Fibroblast of mammary gland (primary cell): ENCODE data around the gene CFLAR.

Experiments
- DNase-seq: peaks from one replicate; pipeline ENCODE4 v3.0.0-alpha.2; 2010; ENCODE audit warnings: low read depth
- H3K4me3 ChIP-seq: 2 replicates; pipeline ENCODE4 v1.5.1; 2011; ENCODE audit warnings: low read depth, mild to moderate bottlenecking, low read length, moderate library complexity; ENCODE audit not compliant: control insufficient read depth
- TF ChIP-seq, protein P1 (sequence below): conservative IDR thresholded peaks from 2 replicates; pipeline ENCODE4 v1.5.1; 2011; ENCODE audit warnings: low read depth, low read length, inconsistent platforms; ENCODE audit not compliant: control insufficient read depth, insufficient read depth

CFLAR gene

DNA sequence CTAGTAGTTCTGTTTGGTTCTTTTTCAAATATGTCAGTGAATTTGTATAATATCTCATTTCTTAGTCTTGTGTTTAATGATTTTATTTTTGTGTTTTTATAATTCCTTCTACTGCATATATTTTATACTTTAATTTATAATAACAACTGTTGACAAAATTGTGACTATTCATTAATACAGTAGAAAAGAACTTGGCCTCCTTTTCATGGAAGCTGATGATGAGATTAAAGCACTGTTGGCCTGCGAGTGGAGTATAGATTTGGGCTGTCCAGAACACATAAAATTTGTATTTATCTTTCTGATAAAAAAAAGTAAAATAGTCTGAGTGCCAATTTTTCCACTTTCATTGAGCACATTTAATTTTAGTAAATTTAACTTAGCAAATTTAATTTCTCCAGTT lies 12.1 kb downstream of the CFLAR start:
- TF ChIP-seq, protein P1, sequence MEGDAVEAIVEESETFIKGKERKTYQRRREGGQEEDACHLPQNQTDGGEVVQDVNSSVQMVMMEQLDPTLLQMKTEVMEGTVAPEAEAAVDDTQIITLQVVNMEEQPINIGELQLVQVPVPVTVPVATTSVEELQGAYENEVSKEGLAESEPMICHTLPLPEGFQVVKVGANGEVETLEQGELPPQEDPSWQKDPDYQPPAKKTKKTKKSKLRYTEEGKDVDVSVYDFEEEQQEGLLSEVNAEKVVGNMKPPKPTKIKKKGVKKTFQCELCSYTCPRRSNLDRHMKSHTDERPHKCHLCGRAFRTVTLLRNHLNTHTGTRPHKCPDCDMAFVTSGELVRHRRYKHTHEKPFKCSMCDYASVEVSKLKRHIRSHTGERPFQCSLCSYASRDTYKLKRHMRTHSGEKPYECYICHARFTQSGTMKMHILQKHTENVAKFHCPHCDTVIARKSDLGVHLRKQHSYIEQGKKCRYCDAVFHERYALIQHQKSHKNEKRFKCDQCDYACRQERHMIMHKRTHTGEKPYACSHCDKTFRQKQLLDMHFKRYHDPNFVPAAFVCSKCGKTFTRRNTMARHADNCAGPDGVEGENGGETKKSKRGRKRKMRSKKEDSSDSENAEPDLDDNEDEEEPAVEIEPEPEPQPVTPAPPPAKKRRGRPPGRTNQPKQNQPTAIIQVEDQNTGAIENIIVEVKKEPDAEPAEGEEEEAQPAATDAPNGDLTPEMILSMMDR, result no peak
- DNase-seq, result no peak
- no peak overlapping the region for H3K4me3 ChIP-seq

GRCh38 chr2:201128933-201129505 lies 13.1 kb downstream of the CFLAR start:
- TF ChIP-seq, protein P1, result no peak
- no peak overlapping the region for H3K4me3 ChIP-seq
- peak; percentile 72 for DNase-seq

DNA sequence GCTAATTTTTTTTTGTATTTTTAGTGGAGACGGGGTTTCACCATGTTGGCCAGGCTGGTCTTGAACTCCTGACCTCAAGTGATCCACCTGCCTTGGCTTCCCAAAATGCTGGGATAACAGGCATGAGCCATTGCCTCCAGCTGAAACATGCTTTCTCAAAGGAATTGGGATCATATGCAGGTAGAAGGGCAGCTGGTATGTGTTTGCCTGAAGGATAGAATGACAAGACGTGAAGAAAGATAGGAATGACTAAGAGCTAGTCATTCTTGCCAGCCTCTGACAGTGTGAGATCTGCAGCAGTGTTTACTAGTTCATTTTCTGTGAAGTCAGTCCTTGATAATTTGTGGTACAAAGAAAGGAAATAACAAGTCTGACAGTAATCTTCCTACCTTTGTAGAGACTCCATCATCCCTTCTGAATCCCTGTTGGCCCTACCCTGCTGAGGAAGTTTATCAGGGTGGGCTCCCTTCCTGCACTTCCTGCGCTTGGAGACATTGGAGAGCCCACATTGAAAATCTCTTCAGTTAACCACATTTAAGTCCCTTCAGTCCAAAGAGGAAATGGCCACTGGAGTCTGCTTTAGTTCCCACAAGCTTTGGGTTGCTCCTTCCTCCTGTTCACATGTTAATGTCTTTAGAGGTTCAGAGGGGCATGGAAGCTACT lies 14.7 kb downstream of the CFLAR start:
- TF ChIP-seq, protein P1, result no peak
- DNase-seq, result peak; percentile 88
- no peak overlapping the region for H3K4me3 ChIP-seq

DNA sequence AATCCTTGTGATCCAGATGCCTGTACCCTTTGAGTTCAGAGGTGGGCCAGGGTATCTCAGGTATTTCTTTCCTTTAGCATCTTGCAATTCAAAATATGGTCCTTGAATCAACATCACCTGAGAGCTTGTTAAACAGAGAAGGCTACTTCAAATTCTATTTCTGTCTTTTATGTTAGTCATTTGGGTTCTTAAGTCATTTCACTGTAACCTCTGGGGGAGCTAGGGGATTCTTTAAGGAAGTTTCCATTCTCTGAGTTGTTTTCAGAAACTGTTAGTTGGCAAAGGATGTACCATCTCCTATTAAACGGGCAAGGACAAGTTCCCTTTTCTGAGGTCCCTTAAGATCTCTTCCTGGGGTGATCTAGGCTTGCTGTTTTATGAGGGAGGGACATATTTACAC lies 16.6 kb downstream of the CFLAR start:
- TF ChIP-seq, protein P1, result no peak
- DNase-seq, result no peak
- H3K4me3 ChIP-seq, result no peak overlapping the region

DNA sequence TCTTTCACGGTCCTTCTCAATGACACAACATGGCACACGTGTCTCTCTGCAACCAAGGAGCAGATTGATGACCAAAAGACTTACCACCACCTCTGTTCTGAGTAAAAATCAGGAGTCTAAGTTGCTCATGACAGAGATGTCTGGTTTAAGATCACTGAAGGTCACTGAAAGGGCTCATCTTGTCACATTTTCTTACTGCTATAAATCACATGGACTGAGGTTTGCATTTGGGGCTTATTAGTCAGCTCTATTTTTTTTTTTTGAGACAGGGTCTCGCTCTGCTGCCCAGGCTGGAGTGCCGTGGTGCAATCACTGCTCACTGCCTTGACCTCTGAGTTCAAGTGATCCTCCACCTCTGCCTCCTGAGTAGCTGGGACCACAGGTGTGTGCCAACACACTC lies 19.4 kb downstream of the CFLAR start:
- H3K4me3 ChIP-seq, result no peak overlapping the region
- DNase-seq, result peak; percentile 39
- TF ChIP-seq, protein P1, result no peak

DNA sequence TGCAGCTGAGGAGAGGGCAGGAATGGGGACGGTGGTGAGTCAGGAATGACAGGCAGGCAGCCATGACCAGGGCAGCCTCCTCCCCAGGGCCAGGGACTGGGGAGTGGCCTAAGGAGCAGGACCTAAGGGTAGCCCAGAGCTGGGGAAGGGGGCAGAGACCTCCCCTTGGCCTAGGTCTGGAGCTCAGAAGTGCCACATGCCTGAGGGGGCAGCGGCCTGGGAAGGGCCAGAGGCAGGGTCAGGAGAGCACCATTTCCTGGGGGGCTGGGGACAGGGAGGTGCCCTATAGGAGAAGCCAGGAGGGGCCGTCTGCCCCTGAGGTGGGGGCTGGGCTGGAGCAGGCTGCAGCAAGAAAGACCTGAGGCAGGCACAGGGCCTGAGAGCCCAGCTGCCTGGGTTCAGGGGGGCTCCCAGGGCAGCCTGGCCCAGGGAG lies 20.9 kb downstream of the CFLAR start:
- no peak for DNase-seq
- TF ChIP-seq, protein P1, result no peak
- no peak overlapping the region for H3K4me3 ChIP-seq
